Fibroblast of the aortic adventitia (primary cell): ENCODE results near the gene SUMO3. TPM values are rescaled to one million over a fixed set of nuclear protein-coding genes. Genes with fewer than 3 reads are reported as not detected.

ENCODE experiments used
- DNase-seq: peaks from one replicate; pipeline ENCODE4 v3.0.0-alpha.2; 2010; ENCODE audit warnings: low read depth
- H3K4me3 ChIP-seq: 2 replicates; pipeline ENCODE4 v1.5.1; 2011; ENCODE audit warnings: low read depth, mild to moderate bottlenecking, control low read depth, low read length, moderate library complexity
- CTCF ChIP-seq: IDR thresholded peaks from 2 replicates; pipeline ENCODE4 v1.5.1; 2011; ENCODE audit warnings: mild to moderate bottlenecking, low read length, control low read depth, inconsistent platforms; ENCODE audit not compliant: insufficient read depth
- total RNA-seq: library from RNA; depleted of rRNA; stranded (reverse); fragments of >200 nt; gene quantifications from 2 replicates; pipeline ENCODE4 v1.2.3, GENCODE V29; 2012; ENCODE audit warnings: low replicate concordance

SUMO3 gene
- total RNA-seq, 1 donor = 130 TPM

- H3K4me3 ChIP-seq = peak overlapping the region; percentile 86
- no peak for DNase-seq
- TF ChIP-seq CTCF = no peak
Measured at GRCh38 chr21:44802396-44803153, 15.3 kb downstream of the SUMO3 start.

- TF ChIP-seq CTCF = no peak
- DNase-seq = peak; percentile 68
- H3K4me3 ChIP-seq = peak within 1 kb of the TSS; percentile 86
Measured at GRCh38 chr21:44801468-44802395, 16.1 kb downstream of the SUMO3 start, which contains the start of gene UBE2G2. UBE2G2 (minus strand) TSS chr21:44801820; CDS start chr21:44801748, 72 bp downstream.

- peak overlapping the region; percentile 86 for H3K4me3 ChIP-seq
- TF ChIP-seq CTCF = no peak
- peak; percentile 47 for DNase-seq
Measured at GRCh38 chr21:44800971-44801467, 16.8 kb downstream of the SUMO3 start.

- peak overlapping the region; percentile 86 for H3K4me3 ChIP-seq
- peak; percentile 56 for TF ChIP-seq CTCF
- peak; percentile 65 for DNase-seq
Measured at GRCh38 chr21:44800103-44800502, 17.8 kb downstream of the SUMO3 start.

GRCh38 chr21:44799646-44800045, 18.2 kb downstream of the SUMO3 start:
- no peak overlapping the region for H3K4me3 ChIP-seq
- TF ChIP-seq CTCF = no peak
- DNase-seq = no peak

- no peak for DNase-seq
- H3K4me3 ChIP-seq = no peak overlapping the region
- TF ChIP-seq CTCF = no peak
Measured at GRCh38 chr21:44797775-44798174, 20.1 kb downstream of the SUMO3 start.
